Stimulated activated effector memory CD8-positive, alpha-beta T cell treated with anti-CD3 and anti-CD28 coated beads, Interleukin-12 subunit alpha, Interleukin-12 subunit beta, amount 100 ng/mL, for 72 hours (primary cell): ENCODE measurements around the gene PPP4R2.

ENCODE experiments used
- ATAC-seq: fragments of 150-1000 bp; cut with Tn5 transposase; 2 replicates; pipeline ENCODE4 v1.10.0; 2021
- DNase-seq, 2 donors: peaks; one replicate each; pipeline ENCODE4 v3.0.0; 2021 to 2022; ENCODE audit warnings: low spot score in 2 of 2
- H3K27ac Mint-ChIP-seq: one replicate; pipeline ENCODE4 v1.8.0; 2022; ENCODE audit warnings: mild to moderate bottlenecking, mixed read lengths
- H3K36me3 Mint-ChIP-seq: one replicate; pipeline ENCODE4 v1.8.0; 2022; ENCODE audit warnings: mild to moderate bottlenecking, mixed read lengths
- H3K4me1 Mint-ChIP-seq: one replicate; pipeline ENCODE4 v1.8.0; 2022; ENCODE audit warnings: mixed read lengths
- H3K4me3 Mint-ChIP-seq: one replicate; pipeline ENCODE4 v1.8.0; 2022; ENCODE audit warnings: mild to moderate bottlenecking, mixed read lengths
- H3K9me3 Mint-ChIP-seq: one replicate; pipeline ENCODE4 v1.8.0; 2022; ENCODE audit warnings: mixed read lengths

Gene PPP4R2

DNA sequence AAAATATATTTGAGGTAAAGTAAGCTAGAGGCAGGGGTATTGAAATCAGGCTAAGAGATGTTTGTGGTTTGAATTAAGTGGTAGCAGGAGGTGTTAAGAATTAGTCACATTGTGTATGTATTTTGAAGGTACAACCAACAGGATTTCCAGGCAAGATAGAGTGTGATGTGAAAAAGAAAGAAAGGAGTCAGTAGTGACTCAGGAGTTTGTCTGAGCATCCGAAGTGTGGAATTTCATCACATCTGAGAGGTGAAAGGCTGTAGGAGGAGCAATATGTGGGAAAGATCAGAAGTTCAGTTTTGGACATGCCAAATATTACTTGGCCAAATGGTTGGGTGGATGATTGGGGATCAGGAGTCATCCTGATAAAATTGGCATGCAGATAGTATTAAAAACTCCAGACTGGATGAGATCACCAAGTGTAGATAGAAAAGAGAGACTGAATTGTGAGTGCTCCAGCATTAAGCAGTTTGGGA is 32.7 kb downstream of the PPP4R2 start:
- ATAC-seq (peak; percentile 99), DNase-seq (no peak)
- H3K27ac Mint-ChIP-seq: peak overlapping the region; percentile 23
- peaks cover 81% of the 10 kb centered on the region for H3K4me1 Mint-ChIP-seq
- H3K4me3 Mint-ChIP-seq: peak overlapping the region; percentile 7
- peaks cover 14% of the 10 kb centered on the region for H3K36me3 Mint-ChIP-seq
- H3K9me3 Mint-ChIP-seq: no peaks in the 10 kb centered on the region

DNA sequence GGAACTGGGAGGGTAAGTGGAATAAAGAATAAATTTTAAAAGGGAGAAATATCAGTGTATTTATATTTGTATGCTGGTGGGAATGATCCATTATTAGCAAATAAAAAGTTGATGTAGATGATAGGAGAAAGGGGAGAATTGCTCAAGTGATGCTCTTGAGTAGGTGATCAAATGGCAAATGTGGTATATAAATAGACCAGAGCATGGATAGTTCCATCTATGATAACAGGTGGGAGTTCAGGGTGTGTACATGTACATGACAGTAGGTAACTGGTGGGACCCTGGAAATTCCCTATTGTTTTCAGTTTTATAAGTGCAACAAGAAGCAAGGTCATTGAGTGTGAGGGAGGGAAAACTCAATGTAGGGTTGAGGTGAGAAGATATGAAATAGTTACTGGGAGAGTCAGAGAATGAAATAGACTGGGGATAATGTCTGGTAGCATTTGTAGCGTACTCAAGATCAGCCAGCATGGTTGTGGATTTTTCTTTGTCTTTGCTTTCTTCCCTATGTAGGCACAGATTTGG is 33.5 kb downstream of the PPP4R2 start:
- Mint-ChIP-seq H3K9me3 (no peaks in the 10 kb centered on the region), H3K36me3 (peaks cover 22% of the 10 kb centered on the region), H3K4me3 (no peak overlapping the region), H3K27ac (peak overlapping the region; percentile 23), H3K4me1 (peaks cover 82% of the 10 kb centered on the region)
- DNase-seq: no peak
- ATAC-seq: no peak

DNA sequence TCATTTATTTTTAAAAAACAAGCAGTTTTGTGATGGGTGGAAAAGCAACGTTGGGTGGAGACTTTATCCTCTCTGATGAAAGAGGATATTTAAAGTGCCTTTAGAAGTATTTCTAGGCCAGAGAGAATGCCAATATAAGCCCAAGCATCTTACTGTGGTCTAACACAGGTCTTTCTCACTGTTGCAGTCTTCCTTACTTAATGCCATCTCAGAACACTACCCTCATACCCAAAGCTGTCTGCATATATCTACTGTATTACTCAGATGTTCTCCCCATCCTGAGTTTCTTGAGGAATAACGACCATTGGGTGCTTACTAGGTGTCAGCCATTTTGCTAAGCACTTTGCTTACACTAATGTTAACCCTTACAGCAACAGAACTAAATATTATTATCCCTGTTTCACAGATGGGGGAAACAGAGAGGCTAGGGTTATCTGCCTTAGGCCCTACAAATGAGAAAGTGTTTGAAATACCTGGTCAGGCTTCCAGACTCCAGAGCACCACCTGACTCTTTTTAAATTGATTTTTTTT is 35.0 kb downstream of the PPP4R2 start:
- H3K9me3 Mint-ChIP-seq: no peaks in the 10 kb centered on the region
- peaks cover 23% of the 10 kb centered on the region for H3K36me3 Mint-ChIP-seq
- no peak overlapping the region for H3K4me3 Mint-ChIP-seq
- peaks cover 79% of the 10 kb centered on the region for H3K4me1 Mint-ChIP-seq
- H3K27ac Mint-ChIP-seq: no peak overlapping the region
- ATAC-seq: no peak
- no peak for DNase-seq

DNA sequence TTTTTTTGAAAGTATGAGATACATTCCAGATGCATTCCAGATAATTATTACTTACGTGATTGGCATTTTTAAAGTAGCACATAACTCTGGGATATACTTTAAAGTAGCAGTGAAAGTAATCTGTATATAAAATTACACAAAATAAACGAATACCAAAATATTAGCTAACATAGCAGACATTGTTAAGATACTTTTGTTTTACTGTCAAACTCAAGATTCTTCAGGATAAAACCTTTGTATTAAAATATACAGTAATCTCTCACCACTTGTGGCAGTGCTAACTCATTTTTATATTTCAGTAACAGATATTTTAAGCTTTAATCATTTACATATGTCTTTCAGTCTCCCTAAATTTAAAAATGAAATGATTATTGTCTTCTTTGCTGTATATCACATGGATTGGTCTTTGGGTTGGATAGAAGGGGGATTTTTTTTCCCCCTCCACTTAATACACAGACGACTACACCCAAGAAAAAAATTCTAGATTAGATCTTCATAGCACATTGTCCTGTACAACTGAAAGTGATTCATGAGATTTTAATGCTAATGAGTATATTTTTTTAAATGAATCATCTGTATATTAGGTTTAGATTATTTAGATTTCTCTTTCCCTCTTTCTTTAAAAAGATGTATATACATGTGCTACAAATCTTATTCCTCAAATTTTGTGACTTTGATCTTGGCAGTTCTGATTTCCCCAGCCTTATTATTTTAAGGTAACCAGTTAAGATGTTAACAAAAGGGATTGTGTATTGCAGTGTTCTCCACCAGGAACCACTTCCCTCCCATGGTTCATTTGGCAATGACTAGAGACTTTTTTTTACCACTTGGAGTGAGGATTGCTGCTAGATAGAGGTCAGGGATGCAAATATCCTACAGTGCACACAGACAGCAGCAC is 40.3 kb downstream of the PPP4R2 start:
- peaks cover 64% of the 10 kb centered on the region for H3K4me1 Mint-ChIP-seq
- no peak for DNase-seq
- no peak overlapping the region for H3K27ac Mint-ChIP-seq
- H3K36me3 Mint-ChIP-seq: peaks cover 42% of the 10 kb centered on the region
- H3K4me3 Mint-ChIP-seq: no peak overlapping the region
- no peaks in the 10 kb centered on the region for H3K9me3 Mint-ChIP-seq
- peak; percentile 36 for ATAC-seq

DNA sequence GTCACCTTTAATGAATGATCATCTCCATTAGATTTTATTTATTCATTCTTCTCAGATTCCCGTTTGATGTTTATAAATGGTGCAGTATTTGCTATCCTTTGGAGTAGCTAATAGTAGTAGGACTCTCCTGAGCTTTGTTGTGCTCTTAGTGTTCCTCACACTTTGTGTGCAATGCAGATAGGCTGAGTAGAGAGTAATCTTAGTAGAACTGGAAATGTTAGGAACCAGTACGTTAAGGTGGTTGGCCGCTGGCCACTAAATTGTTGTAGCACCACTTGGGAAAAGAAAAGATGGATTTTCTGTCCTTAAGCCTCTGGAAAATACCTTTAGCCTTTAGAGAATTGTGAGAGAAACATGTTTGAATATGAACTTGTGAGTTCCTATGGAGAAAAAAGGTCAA is 44.9 kb downstream of the PPP4R2 start:
- ATAC-seq (no peak), DNase-seq (no peak)
- H3K4me1 Mint-ChIP-seq: peaks cover 54% of the 10 kb centered on the region
- H3K4me3 Mint-ChIP-seq: peak overlapping the region; percentile 2
- no peak overlapping the region for H3K27ac Mint-ChIP-seq
- no peaks in the 10 kb centered on the region for H3K9me3 Mint-ChIP-seq
- peaks cover 34% of the 10 kb centered on the region for H3K36me3 Mint-ChIP-seq

DNA sequence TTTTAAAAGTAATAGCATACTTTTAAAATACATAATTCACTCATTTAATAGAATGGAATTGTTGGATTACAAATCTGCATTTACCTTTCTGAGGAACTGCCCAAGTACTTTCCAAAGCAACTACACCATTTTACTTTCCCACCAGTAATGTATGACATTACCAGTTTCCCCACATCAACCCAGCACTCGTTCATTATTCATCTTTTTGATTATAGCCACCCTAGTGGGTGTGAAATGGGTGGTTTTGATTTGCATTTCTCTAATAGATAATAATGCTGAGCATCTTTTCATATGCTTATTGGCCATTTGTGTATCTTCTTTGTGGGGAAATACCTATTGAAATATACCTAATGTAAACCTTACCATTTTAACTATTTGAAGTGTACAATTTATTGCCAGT is 46.8 kb downstream of the PPP4R2 start:
- no peak overlapping the region for H3K4me3 Mint-ChIP-seq
- no peak for DNase-seq

DNA sequence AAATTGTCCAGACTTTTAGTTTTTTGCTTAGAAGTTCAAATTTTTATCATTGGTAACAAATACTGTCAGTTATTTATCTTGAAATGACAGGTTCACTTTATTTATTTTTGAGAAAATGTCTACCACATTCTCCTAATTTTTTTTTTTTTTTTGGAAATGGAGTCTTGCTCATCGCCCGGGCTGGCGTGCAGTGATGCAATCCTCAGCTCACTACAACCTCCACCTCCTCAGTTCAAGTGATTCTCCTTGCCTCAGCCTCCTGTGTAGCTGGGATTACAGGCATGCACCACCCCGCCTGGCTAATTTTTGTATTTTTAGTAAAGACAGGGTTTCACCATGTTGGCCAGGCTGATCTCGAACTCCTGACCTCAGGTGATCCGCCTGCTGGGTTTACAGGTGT is 48.8 kb downstream of the PPP4R2 start:
- Mint-ChIP-seq H3K4me1 (peaks cover 42% of the 10 kb centered on the region), H3K27ac (no peak overlapping the region), H3K4me3 (no peak overlapping the region), H3K9me3 (no peaks in the 10 kb centered on the region), H3K36me3 (peaks cover 59% of the 10 kb centered on the region)
- DNase-seq (no peak), ATAC-seq (no peak)

More for the DNA sequence above, 46.8 kb downstream of the PPP4R2 start:
- H3K4me1 Mint-ChIP-seq: peaks cover 40% of the 10 kb centered on the region
- peaks cover 48% of the 10 kb centered on the region for H3K36me3 Mint-ChIP-seq
- no peak overlapping the region for H3K27ac Mint-ChIP-seq
- H3K9me3 Mint-ChIP-seq: no peaks in the 10 kb centered on the region
- no peak for ATAC-seq

DNA sequence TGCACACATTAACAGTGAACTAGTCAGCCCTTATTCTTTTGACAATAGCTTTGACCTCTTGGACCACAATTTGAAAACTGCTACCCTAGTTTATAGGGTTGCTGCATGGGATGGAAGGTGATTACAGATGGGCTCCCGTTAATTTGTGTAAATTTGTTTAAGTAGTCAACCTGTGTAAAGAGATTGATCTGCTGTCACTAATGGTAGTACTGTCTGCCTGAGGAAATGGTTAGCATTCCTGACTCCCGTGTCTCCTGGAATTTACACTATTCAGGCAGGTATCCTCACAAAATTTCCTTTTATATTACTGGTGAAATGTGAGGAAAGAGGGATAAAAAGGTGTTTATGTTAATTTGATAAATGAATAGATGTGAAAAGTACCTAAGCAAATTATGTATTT is 49.6 kb downstream of the PPP4R2 start:
- no peak for DNase-seq
- Mint-ChIP-seq H3K9me3 (no peaks in the 10 kb centered on the region), H3K4me1 (peaks cover 39% of the 10 kb centered on the region), H3K4me3 (no peak overlapping the region), H3K36me3 (peaks cover 62% of the 10 kb centered on the region), H3K27ac (no peak overlapping the region)
- no peak for ATAC-seq

DNA sequence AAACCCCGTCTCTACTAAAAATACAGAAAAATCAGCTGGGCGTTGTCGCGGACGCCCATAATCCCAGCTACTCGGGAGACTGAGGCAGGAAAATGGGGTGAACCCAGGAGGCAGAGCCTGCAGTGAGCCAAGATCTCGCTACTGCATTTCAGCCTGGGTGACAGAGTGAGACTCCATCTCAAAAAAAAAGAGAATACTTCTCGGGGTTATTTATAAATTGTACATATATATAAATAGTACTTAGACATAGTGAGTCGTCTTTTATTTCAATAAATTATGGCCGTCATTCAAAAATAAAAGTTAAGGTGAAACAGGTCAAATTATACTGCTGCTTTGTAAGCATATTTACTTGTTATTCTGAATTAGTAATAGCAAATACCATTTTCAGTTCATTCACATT is 52.7 kb downstream of the PPP4R2 start:
- H3K4me3 Mint-ChIP-seq: no peak overlapping the region
- no peak for DNase-seq
- ATAC-seq: no peak
- peaks cover 76% of the 10 kb centered on the region for H3K36me3 Mint-ChIP-seq
- peaks cover 24% of the 10 kb centered on the region for H3K4me1 Mint-ChIP-seq
- H3K9me3 Mint-ChIP-seq: no peaks in the 10 kb centered on the region
- no peak overlapping the region for H3K27ac Mint-ChIP-seq

DNA sequence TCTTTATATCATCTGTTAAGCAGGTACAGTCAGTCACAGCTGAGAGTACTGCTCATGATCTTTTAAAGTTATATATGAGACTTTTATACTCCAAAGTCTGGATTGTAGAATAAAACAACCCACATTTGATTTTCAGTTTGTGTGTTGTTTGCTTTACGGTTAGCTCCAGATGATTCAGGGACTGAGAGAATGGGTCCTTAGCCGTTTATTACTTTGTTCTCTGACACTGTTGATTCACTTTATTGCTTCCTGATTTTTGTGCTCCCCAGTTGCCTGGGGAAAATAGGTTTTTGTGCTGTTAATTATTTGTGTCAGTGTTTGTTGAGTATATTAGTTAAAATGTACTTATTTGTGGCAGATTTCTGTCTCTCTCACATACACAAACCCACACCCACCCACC is 56.2 kb downstream of the PPP4R2 start:
- ATAC-seq: no peak
- Mint-ChIP-seq H3K27ac (no peak overlapping the region), H3K4me3 (no peak overlapping the region), H3K9me3 (no peaks in the 10 kb centered on the region), H3K4me1 (peaks cover 20% of the 10 kb centered on the region), H3K36me3 (peaks cover 63% of the 10 kb centered on the region)
- DNase-seq: no peak

DNA sequence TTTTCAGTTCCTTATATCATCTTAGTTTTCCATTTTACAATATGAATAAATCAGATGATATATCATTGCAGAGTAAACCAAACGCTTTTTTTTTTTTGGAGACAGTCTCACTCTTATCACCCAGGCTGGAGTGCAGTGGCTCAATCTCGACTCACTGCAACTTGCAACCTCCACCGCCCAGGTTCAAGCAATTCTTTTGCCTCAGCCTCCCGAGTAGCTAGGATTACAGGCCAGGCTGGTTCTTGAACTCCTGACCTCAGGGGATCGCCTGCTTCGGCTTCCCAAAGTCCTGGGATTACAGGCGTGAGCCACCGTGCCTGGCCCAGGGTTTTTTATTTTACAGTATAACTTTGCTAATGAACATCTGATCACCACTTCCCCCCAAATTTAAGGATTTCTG is 59.0 kb downstream of the PPP4R2 start:
- peaks cover 63% of the 10 kb centered on the region for H3K36me3 Mint-ChIP-seq
- ATAC-seq: no peak
- DNase-seq: no peak
- no peak overlapping the region for H3K4me3 Mint-ChIP-seq
- H3K4me1 Mint-ChIP-seq: peaks cover 22% of the 10 kb centered on the region
- H3K27ac Mint-ChIP-seq: no peak overlapping the region
- no peaks in the 10 kb centered on the region for H3K9me3 Mint-ChIP-seq

DNA sequence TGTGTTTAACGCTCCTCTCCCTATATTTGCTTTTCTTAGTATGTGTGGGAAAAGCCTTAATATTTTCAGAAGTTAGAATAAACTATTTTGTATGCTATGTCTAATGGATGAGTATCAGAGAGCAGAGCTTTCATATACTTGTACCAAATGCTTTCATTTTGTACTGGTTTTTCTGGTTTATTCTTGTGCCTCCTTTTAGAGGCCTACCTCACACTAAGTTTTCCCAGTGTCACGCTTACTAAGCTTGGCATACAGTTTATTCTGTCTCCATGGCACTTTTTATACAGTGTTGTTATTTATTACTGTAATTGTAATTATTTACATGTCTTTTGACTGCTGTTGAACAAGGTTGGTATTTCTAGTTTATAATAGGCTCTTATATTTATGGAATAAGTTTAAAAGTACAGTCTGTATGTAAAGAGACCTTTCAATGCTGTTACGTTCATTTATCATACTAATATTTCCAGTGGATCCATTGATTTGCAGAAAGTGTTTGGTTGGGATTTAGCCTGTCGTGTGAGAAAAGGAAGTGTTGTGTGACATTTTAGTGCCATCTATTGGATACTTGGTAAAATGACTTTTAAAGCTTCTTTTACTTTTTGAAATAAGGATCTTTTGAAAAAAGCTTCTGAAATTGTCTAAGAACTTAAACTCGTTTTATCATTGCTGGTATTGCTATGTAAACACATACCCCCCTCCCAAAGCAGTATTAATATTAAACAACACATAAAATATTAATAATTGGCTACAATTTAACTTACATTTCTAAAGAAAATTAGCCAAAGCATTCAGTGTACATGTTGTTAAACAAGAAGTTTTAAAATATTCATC is 59.6 kb downstream of the PPP4R2 start:
- Mint-ChIP-seq H3K4me3 (no peak overlapping the region), H3K36me3 (peaks cover 63% of the 10 kb centered on the region), H3K9me3 (no peaks in the 10 kb centered on the region), H3K4me1 (peaks cover 22% of the 10 kb centered on the region), H3K27ac (no peak overlapping the region)
- ATAC-seq (no peak), DNase-seq (no peak)

DNA sequence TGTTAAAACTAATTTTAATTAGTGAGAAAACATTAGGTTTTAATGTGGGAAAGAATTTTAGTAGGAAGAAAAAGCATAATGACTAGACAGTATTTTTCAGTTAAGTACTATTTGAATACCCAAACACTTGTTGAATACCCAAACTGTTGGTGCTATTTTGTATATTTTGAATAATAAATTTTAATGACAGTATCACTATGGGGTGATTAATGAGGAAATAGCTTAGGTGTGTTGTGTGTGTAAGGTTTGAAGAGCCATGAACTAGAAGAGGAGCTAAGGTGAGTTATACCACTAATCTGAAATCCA is 60.2 kb downstream of the PPP4R2 start:
- Mint-ChIP-seq H3K4me1 (peaks cover 19% of the 10 kb centered on the region), H3K36me3 (peaks cover 63% of the 10 kb centered on the region), H3K9me3 (no peaks in the 10 kb centered on the region), H3K27ac (no peak overlapping the region), H3K4me3 (no peak overlapping the region)
- DNase-seq (no peak), ATAC-seq (no peak)

DNA sequence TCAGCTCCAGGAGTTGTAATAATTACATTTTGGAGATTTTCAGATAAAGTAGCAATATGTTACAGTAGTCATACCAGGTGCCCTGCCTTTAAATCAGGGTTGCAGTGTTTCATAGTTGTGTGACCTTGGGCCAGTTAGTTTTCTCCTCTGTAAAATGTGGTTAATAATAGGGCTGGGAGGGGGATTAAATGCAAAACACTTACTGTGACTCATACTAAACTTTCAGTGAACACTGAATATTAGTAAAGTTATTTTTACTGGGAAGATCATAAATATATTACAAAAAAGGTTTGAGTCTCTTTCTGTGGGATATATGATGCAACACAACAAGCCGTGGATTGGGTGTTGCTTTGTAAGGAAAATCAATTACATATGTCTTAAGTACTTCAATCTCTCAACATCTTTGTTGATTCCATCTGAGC is 63.7 kb downstream of the PPP4R2 start:
- ATAC-seq (no peak), DNase-seq (no peak)
- Mint-ChIP-seq H3K4me3 (no peak overlapping the region), H3K36me3 (peaks cover 89% of the 10 kb centered on the region), H3K4me1 (peaks cover 15% of the 10 kb centered on the region), H3K27ac (no peak overlapping the region), H3K9me3 (no peaks in the 10 kb centered on the region)

DNA sequence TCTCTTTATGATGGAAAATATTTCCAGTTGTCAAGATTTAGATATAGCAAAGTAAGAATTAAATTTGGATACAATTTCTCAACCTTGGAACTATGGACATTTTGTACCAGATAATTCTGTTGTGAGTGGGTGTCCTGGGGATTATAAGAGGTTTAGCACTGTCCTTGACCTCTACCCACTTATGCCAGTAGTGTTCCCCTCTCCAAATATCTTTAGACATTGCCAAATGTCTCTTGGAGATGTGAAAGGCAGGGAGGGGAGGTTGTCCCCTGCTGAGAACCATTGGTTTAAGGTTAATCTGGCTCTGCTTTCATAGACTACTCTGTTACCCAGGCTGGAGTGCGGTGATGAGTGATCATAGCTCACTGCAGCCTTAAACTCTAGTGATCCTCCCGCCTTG is 64.8 kb downstream of the PPP4R2 start, which contains the start of gene EBLN2:
TSS of gene EBLN2 (plus strand) at position 244 of the 400 bp plus-strand sequence. CDS start 423 bp downstream, outside the sequence.
- no peaks in the 10 kb centered on the region for H3K9me3 Mint-ChIP-seq
- peaks cover 93% of the 10 kb centered on the region for H3K36me3 Mint-ChIP-seq
- DNase-seq: no peak
- peaks cover 7% of the 10 kb centered on the region for H3K4me1 Mint-ChIP-seq
- no peak for ATAC-seq
- H3K4me3 Mint-ChIP-seq: no peak within 1 kb of the TSS
- H3K27ac Mint-ChIP-seq: no peak within 1 kb of the TSS
